ENCODE data around the gene SDK1. TPM values are rescaled to one million over a fixed set of nuclear protein-coding genes. Genes with fewer than 3 reads are reported as not detected.

SDK1 gene
- total and polyA plus RNA-seq, 2 of the 8 experiments (the other 6 are each of a cell fraction or from before 2014, with no cell fraction given), result 3.3 to 7.2 TPM

- TF ChIP-seq HDAC6 (IDR thresholded peaks at IDR 0.05; ENCODE audit: low read depth, low read length), result no peak
- no peak for TF ChIP-seq SUZ12 (IDR thresholded peaks at IDR 0.05; ENCODE audit: low read length)
- TF ChIP-seq CEBPB (IDR thresholded peaks at IDR 0.05; ENCODE audit: low read depth, low read length), result no peak
- TF ChIP-seq FOSL1 (IDR thresholded peaks at IDR 0.05; ENCODE audit: insufficient read depth, low read depth, low read length), result no peak
These were observed 626.5 kb downstream of the SDK1 start (continued) for GRCh38 chr7:3927446-3928110.
